Measurements from ENCODE around the gene HCFC1R1.

The HCFC1R1 gene

DNA sequence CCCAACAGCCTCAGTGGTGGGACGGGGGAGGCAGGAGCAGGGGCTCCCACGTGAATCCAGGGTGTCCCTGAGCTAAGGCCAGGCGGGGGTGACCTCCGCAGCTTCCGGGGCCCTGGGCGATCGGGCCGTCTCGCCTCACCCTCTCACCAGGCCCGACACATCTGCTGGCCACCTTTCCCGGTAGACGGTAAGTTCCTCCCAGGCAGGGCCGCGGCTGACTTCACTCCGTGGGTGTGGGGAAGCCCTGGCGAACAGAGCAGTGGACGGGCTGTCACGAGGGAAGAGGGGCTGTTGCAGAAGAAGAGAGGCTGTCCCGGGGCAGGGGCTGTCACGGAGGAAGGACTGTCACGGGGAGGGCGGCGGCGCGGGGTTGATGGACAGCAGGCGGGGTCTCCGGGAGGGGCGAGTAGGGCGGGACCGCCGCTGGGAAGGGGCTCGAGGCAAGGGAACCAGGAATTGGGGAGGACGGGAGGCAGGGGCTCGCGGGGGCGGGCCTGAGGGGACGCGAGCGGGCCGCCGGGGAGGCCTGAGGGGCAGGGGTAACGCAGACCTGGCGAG, 44.0 kb downstream of the HCFC1R1 start:
- no peak for DNase-seq
- Histone ChIP-seq H3K4me3 (ENCODE audit: low read length) (peak overlapping the region; percentile 90), H3K9me2 (replicated peaks; ENCODE audit: insufficient read depth, low read length) (no peaks in the 10 kb centered on the region), H3K79me2 (ENCODE audit: low read length) (peaks cover 27% of the 10 kb centered on the region), H2AFZ (ENCODE audit: low read length) (peak overlapping the region; percentile 57), H3K27ac (ENCODE audit: low read length) (peak overlapping the region; percentile 12; the same call in 1 of the 2 replicates), H3F3A (ENCODE audit: insufficient read depth, low read length) (peaks cover 7% of the 10 kb centered on the region; the same call in 1 of the 2 replicates), H3K36me3 (replicated peaks; ENCODE audit: insufficient read depth, low read length) (no peaks in the 10 kb centered on the region), H3K27me3 (replicated peaks; ENCODE audit: insufficient read depth, low read length) (peaks cover 9% of the 10 kb centered on the region), H4K20me1 (ENCODE audit: insufficient read depth, low read length) (no peaks in the 10 kb centered on the region), H3K4me2 (ENCODE audit: low read depth, low read length) (peak overlapping the region; percentile 69), H3K9ac (ENCODE audit: low read length) (peak overlapping the region; percentile 96), H3K4me1 (ENCODE audit: low read length) (peaks cover 5% of the 10 kb centered on the region; the same call in 1 of the 2 replicates), H3K9me3 (replicated peaks; ENCODE audit: insufficient read depth, low read length) (no peaks in the 10 kb centered on the region)
- no peak for TF ChIP-seq EZH2 (optimal IDR thresholded peaks at IDR 0.05; ENCODE audit: low read depth, low read length)
- TF ChIP-seq, protein P1, sequence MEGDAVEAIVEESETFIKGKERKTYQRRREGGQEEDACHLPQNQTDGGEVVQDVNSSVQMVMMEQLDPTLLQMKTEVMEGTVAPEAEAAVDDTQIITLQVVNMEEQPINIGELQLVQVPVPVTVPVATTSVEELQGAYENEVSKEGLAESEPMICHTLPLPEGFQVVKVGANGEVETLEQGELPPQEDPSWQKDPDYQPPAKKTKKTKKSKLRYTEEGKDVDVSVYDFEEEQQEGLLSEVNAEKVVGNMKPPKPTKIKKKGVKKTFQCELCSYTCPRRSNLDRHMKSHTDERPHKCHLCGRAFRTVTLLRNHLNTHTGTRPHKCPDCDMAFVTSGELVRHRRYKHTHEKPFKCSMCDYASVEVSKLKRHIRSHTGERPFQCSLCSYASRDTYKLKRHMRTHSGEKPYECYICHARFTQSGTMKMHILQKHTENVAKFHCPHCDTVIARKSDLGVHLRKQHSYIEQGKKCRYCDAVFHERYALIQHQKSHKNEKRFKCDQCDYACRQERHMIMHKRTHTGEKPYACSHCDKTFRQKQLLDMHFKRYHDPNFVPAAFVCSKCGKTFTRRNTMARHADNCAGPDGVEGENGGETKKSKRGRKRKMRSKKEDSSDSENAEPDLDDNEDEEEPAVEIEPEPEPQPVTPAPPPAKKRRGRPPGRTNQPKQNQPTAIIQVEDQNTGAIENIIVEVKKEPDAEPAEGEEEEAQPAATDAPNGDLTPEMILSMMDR (IDR thresholded peaks at IDR 0.05; ENCODE audit: low read length): no peak
- TF ChIP-seq EZH2phosphoT487 (IDR thresholded peaks at IDR 0.05; ENCODE audit: low read length): no peak

DNA sequence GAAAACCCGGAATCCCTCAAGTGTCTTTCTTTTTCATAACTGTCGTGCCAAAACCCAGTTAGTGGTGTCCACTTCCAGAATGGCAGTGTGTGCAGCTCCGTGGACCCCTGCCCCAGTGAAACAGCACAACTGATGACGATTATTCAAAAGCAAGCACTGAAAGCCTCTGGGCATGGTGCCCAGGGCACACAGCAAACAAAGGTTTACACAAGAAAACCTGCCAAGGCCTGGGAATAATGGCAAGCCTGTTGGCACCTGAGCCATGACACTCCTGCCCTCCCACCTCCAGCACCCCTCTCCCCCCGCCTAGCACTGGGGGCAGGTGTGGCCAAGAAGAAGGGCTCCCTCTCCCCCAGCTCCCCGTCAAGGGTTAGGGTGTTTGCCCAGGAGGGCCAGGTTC, 46.3 kb downstream of the HCFC1R1 start:
- Histone ChIP-seq H3K27ac (ENCODE audit: low read length) (no peak overlapping the region), H3K9me3 (replicated peaks; ENCODE audit: insufficient read depth, low read length) (no peaks in the 10 kb centered on the region), H3K27me3 (replicated peaks; ENCODE audit: insufficient read depth, low read length) (no peaks in the 10 kb centered on the region), H3K36me3 (replicated peaks; ENCODE audit: insufficient read depth, low read length) (no peaks in the 10 kb centered on the region; the same call in 1 of the 2 replicates), H3K4me2 (ENCODE audit: low read depth, low read length) (no peak overlapping the region), H2AFZ (ENCODE audit: low read length) (no peak overlapping the region), H3K79me2 (ENCODE audit: low read length) (peaks cover 29% of the 10 kb centered on the region), H3K4me1 (ENCODE audit: low read length) (no peaks in the 10 kb centered on the region), H4K20me1 (ENCODE audit: insufficient read depth, low read length) (no peaks in the 10 kb centered on the region), H3F3A (ENCODE audit: insufficient read depth, low read length) (peaks cover 10% of the 10 kb centered on the region), H3K4me3 (ENCODE audit: low read length) (no peak overlapping the region), H3K9me2 (replicated peaks; ENCODE audit: insufficient read depth, low read length) (no peaks in the 10 kb centered on the region), H3K9ac (ENCODE audit: low read length) (no peak overlapping the region)
- TF ChIP-seq, protein P1 (IDR thresholded peaks at IDR 0.05; ENCODE audit: low read length): no peak
- no peak for TF ChIP-seq EZH2 (optimal IDR thresholded peaks at IDR 0.05; ENCODE audit: low read depth, low read length)
- no peak for TF ChIP-seq EZH2phosphoT487 (IDR thresholded peaks at IDR 0.05; ENCODE audit: low read length)
- DNase-seq: no peak

GRCh38 chr16:2976673-2977072, 47.1 kb downstream of the HCFC1R1 start:
- H3K27ac ChIP-seq (ENCODE audit: low read length): no peak overlapping the region
- peaks cover 15% of the 10 kb centered on the region for H3F3A ChIP-seq (ENCODE audit: insufficient read depth, low read length)
- no peaks in the 10 kb centered on the region for H3K4me1 ChIP-seq (ENCODE audit: low read length)
- H3K9me2 ChIP-seq (replicated peaks; ENCODE audit: insufficient read depth, low read length): no peaks in the 10 kb centered on the region
- no peaks in the 10 kb centered on the region for H3K9me3 ChIP-seq (replicated peaks; ENCODE audit: insufficient read depth, low read length)
- no peaks in the 10 kb centered on the region for H3K27me3 ChIP-seq (replicated peaks; ENCODE audit: insufficient read depth, low read length)
- no peaks in the 10 kb centered on the region for H4K20me1 ChIP-seq (ENCODE audit: insufficient read depth, low read length)
- H2AFZ ChIP-seq (ENCODE audit: low read length): no peak overlapping the region
- no peaks in the 10 kb centered on the region; the same call in 1 of the 2 replicates for H3K36me3 ChIP-seq (replicated peaks; ENCODE audit: insufficient read depth, low read length)
- no peak overlapping the region for H3K4me3 ChIP-seq (ENCODE audit: low read length)
- H3K4me2 ChIP-seq (ENCODE audit: low read depth, low read length): no peak overlapping the region
- H3K79me2 ChIP-seq (ENCODE audit: low read length): peaks cover 37% of the 10 kb centered on the region
- no peak for TF ChIP-seq EZH2 (optimal IDR thresholded peaks at IDR 0.05; ENCODE audit: low read depth, low read length)
- no peak for TF ChIP-seq EZH2phosphoT487 (IDR thresholded peaks at IDR 0.05; ENCODE audit: low read length)
- TF ChIP-seq, protein P1 (IDR thresholded peaks at IDR 0.05; ENCODE audit: low read length): no peak
- no peak overlapping the region for H3K9ac ChIP-seq (ENCODE audit: low read length)
- DNase-seq: no peak
